GM13976 (cell line): ENCODE measurements around the gene GARNL3.

Experiments used
- DNase-seq: peaks from one replicate; pipeline ENCODE4 v3.0.0; 2012; ENCODE audit warnings: low spot score
- CTCF ChIP-seq: IDR thresholded peaks from 2 replicates; pipeline ENCODE4 v1.5.1; 2012; ENCODE audit warnings: borderline replicate concordance, mild to moderate bottlenecking; ENCODE audit not compliant: insufficient read depth; ENCODE audit errors: extremely low read depth, missing control alignments, control extremely low read depth
- in situ Hi-C: fragments of 300-500 bp; cut with MboI; formaldehyde crosslinking; loops from one replicate; pipeline ENCODE4 v1.12.0; 2022; ENCODE audit warnings: low sequenced_read_pairs, mixed read lengths, inconsistent platforms; ENCODE audit not compliant: unreplicated experiment

The GARNL3 gene

GRCh38 chr9:127300886-127301447, 36.4 kb downstream of the GARNL3 start:
- in situ Hi-C loops, result no loop called here
- no peak for DNase-seq
- TF ChIP-seq CTCF, result no peak

GRCh38 chr9:127303830-127304229, 39.3 kb downstream of the GARNL3 start:
- in situ Hi-C loops, result no loop called here
- DNase-seq, result no peak
- no peak for TF ChIP-seq CTCF

DNA sequence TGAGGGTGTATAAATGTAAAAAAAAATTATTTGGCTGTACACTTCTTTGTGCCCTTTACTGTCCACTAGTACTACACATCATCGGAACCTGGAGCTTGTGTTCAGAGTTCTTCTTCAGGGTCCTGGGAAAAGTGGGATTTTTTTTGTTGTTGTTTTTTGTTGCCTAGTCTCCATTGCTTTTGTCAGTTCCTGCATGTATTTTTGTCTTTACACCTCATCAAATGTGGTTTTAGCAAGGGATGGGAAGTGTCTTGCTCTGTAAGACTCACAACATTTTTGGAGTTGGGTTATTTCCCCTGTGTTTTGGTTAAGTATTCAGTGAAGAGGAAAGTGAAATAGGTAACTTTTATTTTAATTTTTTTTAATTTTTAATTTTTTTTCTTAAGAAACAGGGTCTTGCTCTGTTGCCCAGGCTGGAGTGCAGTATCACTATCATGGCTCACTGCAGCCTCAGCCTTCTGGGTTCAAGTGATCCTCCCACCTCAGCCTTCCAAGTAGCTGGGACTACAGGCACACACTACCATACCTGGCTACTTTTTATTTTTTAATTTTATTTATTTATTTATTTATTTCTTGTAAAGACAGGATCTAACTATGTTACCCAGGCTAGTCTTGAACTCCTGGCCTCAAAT, 40.7 kb downstream of the GARNL3 start:
- no peak for TF ChIP-seq CTCF
- in situ Hi-C loops, result no loop called here
- no peak for DNase-seq

DNA sequence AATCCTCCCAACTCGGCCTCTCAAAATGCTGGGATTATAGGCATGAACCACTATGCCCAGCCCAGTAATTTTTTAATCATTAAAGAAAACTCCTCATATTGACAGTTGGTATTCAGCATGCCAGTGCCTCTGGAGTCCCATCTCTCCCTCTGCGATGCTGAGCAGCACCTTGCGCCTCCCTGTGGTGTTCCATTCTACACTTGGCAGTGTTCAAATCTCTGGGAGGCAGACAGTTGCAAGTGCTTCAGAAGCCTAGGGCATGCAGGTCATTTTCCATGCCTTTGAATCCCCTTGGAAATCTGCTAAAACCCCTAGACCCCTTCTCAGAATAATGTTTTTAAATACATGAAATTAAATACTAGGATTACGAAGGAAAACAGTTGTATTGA, 41.3 kb downstream of the GARNL3 start:
- no peak for TF ChIP-seq CTCF
- DNase-seq, result no peak
- in situ Hi-C loops, result no loop called here

GRCh38 chr9:127307802-127308201, 43.2 kb downstream of the GARNL3 start:
- DNase-seq, result no peak
- TF ChIP-seq CTCF, result no peak
- in situ Hi-C loops, result no loop called here

GRCh38 chr9:127308652-127309434, 44.3 kb downstream of the GARNL3 start:
- TF ChIP-seq CTCF, result no peak
- in situ Hi-C loops, result no loop called here
- no peak for DNase-seq

DNA sequence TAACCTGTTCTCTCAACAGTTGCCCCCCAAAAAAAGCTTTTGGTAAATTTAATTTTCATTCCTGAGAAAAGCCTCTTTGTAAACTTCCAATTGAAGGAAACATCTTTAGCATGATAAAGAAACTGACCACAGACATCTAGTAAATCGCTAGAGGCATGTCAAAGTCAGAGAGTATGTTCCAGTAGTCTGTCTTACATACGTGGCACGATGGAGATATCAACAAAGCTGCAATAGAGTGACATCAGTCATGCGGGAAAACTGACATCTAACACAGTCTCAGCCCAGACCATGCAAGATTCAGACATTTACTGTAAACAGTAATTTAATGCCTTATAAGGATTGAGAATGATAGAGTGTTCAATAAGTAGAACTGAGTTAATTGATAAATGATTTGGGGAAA, 45.1 kb downstream of the GARNL3 start:
- DNase-seq, result no peak
- in situ Hi-C loops, result no loop called here
- TF ChIP-seq CTCF, result no peak
